ENCODE measurements around the gene RAB35.

RAB35 gene

DNA sequence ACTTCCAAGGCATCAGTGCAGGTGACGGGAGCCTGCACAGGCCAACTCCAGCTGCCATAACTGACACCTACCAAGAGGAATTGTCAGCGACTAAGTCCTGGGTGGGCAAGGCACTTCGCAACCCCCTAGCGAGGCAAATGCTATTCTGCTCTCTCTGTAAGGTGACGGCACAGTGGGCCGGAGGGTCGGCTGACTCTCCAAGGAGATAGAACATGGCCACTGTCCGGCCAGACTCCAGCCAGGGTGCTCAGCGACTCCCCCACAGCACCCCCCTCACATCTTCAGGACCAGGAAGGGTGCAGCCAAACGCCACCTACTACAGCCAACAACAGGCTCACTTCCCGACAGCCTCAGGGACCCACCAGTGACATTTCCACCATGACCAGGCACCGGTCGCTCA, 13.2 kb downstream of the RAB35 start:
- no peak for DNase-seq (ENCODE audit: low read depth in 2 of 2)

- DNase-seq (ENCODE audit: low read depth in 2 of 2) = no peak
Measured at GRCh38 chr12:120103044-120103338, 13.6 kb downstream of the RAB35 start.

DNA sequence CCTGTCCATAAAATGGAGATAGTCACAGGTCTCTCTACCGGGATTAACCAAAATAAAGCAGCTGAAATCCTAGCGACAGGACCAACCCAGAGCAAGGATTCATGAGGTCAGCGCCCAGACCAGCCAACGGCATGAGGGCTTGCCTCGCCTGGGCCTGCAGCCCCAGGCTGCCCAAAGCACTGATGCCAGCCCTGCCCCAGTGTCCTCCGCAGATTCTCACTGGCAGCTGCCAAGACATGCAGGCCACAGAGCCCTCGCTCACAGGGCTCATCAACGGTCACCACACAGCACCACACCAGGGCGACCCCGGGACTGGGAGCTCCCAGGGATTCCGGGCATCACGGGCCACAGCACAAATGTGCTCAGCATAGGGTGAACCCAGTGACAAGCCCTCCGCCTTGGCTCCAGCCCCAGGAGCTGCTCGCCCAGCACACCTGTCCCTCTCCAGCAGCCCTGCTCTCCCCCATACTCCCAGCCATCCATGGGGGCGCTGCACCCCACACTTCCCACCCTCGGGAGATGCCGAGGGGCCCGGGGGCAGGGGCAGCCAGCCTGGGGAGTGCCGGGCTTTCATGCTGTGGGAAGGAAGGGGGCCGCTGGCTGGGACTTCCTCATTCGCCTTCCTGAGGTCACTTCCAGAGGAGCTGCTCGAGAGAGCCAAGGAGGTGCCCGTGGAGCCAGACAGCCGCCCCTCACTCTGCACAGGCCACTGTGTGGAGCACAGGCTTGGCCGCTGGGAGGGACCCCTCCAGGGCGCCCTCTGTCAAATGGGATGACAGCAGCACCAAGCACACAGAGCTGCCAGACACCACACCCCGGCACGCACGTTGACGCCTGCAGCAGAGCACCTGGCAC, 14.1 kb downstream of the RAB35 start:
- no peak for DNase-seq (ENCODE audit: low read depth in 2 of 2)

DNA sequence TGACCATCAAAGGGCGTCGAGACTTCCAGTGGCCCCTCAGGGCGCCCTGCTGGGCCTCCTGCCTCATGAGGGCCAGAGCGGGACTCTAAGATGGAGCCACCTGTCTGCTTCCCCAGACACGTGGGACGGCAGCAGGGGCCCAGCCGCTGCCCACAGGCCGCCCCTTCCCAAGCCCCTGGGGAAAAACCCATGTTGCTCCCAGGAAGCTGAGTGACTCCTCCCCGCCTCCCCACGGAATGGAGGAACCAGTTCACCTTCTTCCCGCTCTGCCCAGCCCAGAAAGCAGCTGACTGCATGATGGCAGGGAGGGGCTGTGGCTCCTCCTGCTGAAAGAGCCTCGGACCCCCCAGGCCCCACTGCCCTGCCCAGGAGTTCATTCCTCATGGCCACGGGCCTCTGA, 14.9 kb downstream of the RAB35 start:
- no peak for DNase-seq (ENCODE audit: low read depth in 2 of 2)

DNA sequence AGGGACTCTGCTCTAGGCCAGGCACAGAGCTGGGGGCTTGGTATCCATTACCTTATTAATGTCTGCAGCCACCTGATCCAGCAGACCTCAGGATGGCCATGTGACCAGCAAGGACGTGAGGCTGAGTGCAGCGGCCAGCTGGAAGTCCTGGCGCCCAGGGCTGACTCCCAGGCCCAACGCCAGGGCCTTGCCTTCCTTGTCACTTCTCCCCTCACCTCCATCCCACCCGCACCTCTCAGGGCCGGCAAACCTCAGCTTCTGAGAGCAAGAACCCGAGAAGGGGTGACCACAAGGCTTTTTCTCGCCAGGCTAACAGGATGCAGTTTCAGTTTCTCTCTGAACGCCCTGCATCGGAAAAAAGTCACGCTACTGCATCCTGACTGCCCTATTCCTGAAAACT, 15.4 kb downstream of the RAB35 start:
- DNase-seq (ENCODE audit: low read depth in 2 of 2) = no peak

DNA sequence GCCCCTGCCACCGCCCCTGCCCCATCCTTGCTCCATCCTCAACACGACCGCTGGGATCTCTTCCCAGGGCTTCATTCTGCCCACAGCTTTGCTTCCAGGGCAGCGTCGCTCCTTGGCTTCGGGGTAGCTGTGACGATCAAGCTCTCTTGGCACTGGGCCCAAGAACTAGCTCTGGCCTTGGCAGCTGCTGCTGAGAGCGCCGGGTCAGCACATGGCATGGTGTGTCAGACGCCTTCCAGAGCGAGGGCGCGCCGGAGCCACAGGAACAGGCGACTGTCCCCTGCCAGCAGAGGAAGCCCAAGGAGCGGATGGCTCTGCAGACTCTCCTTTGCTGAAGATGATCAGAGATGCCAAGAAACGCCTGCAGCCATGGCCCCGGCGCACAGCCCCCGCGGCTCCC, 15.9 kb downstream of the RAB35 start:
- no peak for DNase-seq (ENCODE audit: low read depth in 2 of 2)

- no peak for DNase-seq (ENCODE audit: low read depth in 2 of 2)
Measured at GRCh38 chr12:120099738-120100137, 16.8 kb downstream of the RAB35 start.

- no peak for DNase-seq (ENCODE audit: low read depth in 2 of 2)
Measured at GRCh38 chr12:120098756-120099470, 17.6 kb downstream of the RAB35 start.

DNA sequence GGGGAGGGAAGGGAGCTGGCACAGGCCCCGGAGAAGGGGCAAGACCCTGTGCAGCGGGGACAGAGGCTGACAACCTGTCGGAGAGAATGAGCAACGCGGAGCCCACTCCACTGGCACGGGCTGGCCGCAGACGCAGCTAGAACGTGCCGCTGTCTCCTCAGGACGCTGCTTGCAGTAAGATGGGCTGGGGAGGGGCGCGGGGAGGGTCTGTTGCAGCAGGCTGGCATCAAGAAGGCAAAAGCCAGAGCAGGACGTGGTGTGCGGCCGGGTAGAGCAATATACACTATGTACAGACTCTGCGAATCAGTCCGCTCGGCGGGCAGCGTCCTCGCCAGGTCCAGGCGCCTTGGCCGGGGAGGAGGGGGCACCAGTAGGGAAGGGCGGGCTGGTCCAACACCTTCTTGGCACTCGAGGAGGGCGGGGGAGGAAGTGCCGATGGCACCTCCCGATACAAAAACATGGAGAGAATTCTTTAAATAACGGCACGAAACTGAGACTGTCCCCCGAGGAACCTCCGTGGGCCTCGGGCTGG, 19.8 kb downstream of the RAB35 start:
- no peak for DNase-seq (ENCODE audit: low read depth in 2 of 2)

DNA sequence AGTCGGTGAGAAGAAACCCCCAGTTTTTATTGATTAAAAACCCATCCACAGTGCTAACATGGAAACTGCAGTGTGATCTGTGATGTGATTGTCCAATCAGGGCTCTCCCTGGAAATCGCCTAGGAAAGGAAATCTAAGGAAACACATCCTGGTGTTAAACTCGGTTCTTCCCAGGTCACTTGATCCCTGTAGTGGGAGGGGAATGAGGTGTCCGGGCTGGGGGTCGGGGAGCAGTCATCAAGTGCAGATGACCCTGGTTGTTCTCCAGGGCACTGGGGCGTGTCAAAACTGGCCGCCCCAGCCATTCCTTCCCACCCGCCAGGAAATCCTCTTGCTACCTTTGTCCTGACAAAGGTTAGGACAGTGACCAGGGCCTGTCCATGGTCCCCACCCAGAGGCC, 20.8 kb downstream of the RAB35 start:
- no peak for DNase-seq (ENCODE audit: low read depth in 2 of 2)

DNA sequence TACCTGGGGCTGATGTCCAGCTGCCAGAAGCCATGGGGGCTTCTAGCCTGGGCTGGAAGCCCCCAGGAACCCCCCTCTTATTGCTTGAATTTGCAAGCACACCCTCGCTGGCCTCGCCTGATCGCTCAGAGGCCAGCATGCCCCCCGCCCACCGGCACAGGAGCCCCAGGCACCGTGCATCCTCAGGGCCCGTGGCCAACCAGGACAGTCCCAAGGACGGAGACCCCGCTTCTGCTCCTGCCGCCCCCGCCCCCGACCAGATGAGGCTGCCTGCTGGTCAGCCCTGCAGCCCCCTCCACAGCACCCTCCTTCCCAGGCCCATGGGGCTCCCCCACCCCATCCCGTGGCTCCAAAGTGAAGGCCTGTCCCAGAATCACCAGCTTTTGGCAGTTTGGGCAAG, 21.2 kb downstream of the RAB35 start:
- no peak for DNase-seq (ENCODE audit: low read depth in 2 of 2)

DNA sequence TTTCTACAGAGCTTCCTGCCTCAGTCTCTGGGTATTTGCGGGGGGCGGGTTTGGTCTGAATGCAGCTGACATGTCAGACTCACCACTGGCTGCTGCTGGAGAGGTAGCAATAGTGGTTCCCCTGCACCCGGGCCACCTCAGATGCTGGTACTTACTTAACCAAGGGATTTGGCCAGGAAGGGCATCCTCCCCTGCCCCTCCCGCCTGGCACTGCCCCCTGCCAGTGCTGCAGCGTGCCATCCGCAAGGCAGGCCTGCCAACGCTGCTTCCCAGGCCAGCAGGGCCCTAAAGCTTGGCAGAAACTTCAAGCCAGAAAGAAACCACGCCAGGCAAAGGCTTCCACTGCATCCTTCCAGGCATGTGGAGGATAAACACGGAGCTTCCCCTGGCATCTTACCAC, 22.1 kb downstream of the RAB35 start:
- no peak for DNase-seq (ENCODE audit: low read depth in 2 of 2)

DNA sequence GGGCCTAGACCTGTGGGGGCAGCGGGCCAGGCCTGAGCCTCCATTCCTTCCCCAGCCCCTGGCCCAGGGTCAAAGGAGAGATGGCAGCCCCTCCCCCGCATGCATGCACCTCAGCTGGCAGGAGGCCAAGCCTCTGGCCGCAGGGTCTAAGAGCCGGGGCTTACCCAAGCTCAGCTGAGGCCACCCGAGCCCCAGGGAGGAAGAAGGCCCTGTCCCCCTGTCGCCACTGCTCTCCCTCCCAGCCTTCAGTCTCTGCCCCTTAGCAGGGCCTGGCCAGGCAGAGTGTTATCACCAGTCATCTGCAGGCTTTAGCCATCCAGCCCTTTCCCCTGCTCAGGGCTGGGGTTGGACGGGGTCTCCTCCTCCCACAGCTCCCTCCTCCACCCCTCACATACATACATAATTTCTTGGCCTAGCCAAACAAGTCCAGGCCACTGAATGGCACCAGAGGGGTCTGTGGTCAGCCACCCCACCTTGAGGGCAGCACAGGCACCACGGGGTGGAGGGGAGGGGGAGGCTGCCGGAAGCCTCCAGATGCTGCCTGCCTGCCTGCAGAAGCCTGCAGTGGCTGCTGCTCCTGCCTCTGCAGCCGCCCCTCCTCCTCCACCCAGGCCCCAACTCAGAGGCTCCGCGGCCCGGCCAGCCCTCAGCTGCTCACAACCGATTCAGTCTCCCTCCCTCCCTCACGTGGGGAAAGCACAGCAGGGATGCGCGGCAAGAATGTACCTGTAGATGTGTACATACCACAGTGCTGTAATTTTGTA, 22.8 kb downstream of the RAB35 start:
- no peak for DNase-seq (ENCODE audit: low read depth in 2 of 2)

DNA sequence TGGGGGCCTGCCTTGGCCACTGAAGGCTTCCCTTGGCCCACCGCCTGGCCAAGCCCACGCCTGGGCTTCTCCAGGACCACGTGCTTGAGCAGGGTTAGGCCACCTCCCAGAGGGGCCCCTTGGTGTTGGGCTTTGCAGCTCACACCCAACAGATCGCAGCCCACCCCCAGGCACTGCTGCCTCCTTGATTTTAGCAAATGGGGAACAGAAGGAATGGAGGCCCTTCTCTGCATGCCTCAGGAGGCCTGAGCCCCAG, 23.3 kb downstream of the RAB35 start:
- no peak for DNase-seq (ENCODE audit: low read depth in 2 of 2)

GRCh38 chr12:120092551-120093335, 23.8 kb downstream of the RAB35 start:
- DNase-seq (ENCODE audit: low read depth in 2 of 2) = no peak

- DNase-seq (ENCODE audit: low read depth in 2 of 2) = no peak
Measured at GRCh38 chr12:120091371-120092090, 25.0 kb downstream of the RAB35 start.

DNA sequence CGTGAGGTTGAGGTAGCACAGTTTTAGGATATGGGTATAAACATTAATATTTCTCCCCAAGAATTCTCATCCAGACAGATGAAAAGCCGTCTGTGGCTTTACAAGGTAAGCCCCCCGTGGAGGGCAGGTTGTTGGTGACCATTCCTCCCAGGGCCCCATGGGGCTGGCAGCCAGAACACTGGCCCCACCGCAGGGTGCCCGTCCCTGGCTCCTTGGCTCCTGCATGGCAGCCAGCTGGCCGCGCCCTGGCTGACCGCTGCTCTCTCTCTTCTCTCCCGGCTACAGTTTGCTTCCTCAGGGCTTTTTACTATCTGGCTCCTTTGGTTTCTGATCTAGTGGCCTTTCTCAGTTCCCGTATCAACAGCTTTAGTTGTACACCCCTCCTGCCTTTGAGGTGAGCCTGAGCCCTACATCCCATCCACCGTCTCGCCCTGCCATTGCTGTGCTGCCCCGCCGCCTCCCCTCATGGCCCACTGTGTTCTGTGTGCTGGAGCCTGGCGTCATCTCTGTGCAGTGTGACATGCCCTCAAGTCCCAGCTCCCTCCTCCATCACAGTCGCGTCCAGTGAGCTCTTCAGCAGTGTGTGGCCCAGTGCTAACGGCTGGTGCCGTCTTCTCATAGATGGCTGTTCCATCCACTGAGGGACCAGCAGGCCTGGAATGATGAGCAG, 25.8 kb downstream of the RAB35 start:
- no peak for DNase-seq (ENCODE audit: low read depth in 2 of 2)

GRCh38 chr12:120090206-120090605, 26.3 kb downstream of the RAB35 start:
- DNase-seq (ENCODE audit: low read depth in 2 of 2) = no peak

DNA sequence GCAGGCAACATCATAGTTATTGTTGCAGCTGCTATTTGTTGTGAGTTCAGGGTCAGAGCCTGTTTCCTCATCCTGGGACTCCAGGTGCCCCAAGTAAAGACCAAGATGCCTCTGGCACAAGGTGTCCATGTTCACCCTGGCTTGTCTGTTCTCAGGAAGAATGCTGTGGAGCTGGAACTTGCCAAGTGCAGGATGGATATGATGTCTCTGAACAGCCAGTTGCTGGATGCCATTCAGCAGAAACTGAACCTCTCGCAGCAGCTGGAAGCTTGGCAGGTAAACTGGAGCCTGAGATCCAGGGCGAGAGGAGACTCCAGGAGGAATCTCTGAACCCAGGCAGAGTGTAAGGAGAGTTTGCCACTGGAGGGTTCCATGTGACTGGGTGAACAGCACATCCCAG, 26.8 kb downstream of the RAB35 start:
- DNase-seq (ENCODE audit: low read depth in 2 of 2) = no peak

- DNase-seq (ENCODE audit: low read depth in 2 of 2) = no peak
Measured at GRCh38 chr12:120089105-120089504, 27.4 kb downstream of the RAB35 start.
